Left renal pelvis (tissue), 4 donors: ENCODE data around the gene MRPL19. TPM values are rescaled to one million over a fixed set of nuclear protein-coding genes. Genes with fewer than 3 reads are reported as not detected.

Experiments
- DNase-seq, 4 donors: peaks; one replicate each; pipeline ENCODE4 v3.0.0-alpha.2; 2013; ENCODE audit warnings: low read depth in 4 of 4, low spot score in 3 of 4
- polyA plus RNA-seq, 4 donors: library from polyadenylated mRNA; unstranded; fragments of 120-200 nt; gene quantifications; one replicate each; pipeline ENCODE4 v1.2.1, GENCODE V29; 2013; ENCODE audit not compliant: insufficient read length in 4 of 4

The MRPL19 gene
- polyA plus RNA-seq, 4 donors = 44.6 to 76.9 (median 72.3) TPM

GRCh38 chr2:75614162-75614651 is 32.4 kb upstream of the MRPL19 start:
- DNase-seq = no peak

- DNase-seq = no peak
Observed at GRCh38 chr2:75616406-75616805, 30.2 kb upstream of the MRPL19 start.

GRCh38 chr2:75616933-75617332 is 29.6 kb upstream of the MRPL19 start:
- DNase-seq = no peak

- DNase-seq = no peak
Observed at GRCh38 chr2:75619956-75620740, 26.4 kb upstream of the MRPL19 start.

GRCh38 chr2:75621228-75621627 is 25.4 kb upstream of the MRPL19 start:
- DNase-seq = no peak

- DNase-seq = no peak
Observed at GRCh38 chr2:75622500-75622899, 24.1 kb upstream of the MRPL19 start.

GRCh38 chr2:75622929-75623328 is 23.7 kb upstream of the MRPL19 start:
- no peak for DNase-seq

GRCh38 chr2:75627902-75628504 is 18.6 kb upstream of the MRPL19 start:
- peak in 2 of 4 donors; percentile 56 to 68 for DNase-seq

- no peak for DNase-seq
Observed at GRCh38 chr2:75632091-75632701, 14.4 kb upstream of the MRPL19 start.

- no peak for DNase-seq
Observed at GRCh38 chr2:75632813-75633212, 13.8 kb upstream of the MRPL19 start.

GRCh38 chr2:75633620-75634019 is 13.0 kb upstream of the MRPL19 start:
- no peak for DNase-seq

- no peak for DNase-seq
Observed at GRCh38 chr2:75634945-75635344, 11.6 kb upstream of the MRPL19 start.

GRCh38 chr2:75637568-75637967 is 9.0 kb upstream of the MRPL19 start:
- DNase-seq = no peak

- DNase-seq = peak in 3 of 4 donors; percentile 29 to 47 (median 44)
Observed at GRCh38 chr2:75640621-75641121, 5.9 kb upstream of the MRPL19 start.

GRCh38 chr2:75641587-75641986 is 5.0 kb upstream of the MRPL19 start:
- DNase-seq = no peak

GRCh38 chr2:75643980-75644379 is 2.6 kb upstream of the MRPL19 start:
- no peak for DNase-seq

GRCh38 chr2:75645643-75646042 is 940 bp upstream of the MRPL19 start:
- no peak for DNase-seq

GRCh38 chr2:75646090-75646582 is 447 bp upstream of the MRPL19 start:
- no peak for DNase-seq

- DNase-seq = no peak
Observed at GRCh38 chr2:75647771-75648170, 1.2 kb downstream of the MRPL19 start.

- no peak for DNase-seq
Observed at GRCh38 chr2:75654012-75654411, 7.4 kb downstream of the MRPL19 start.

- no peak for DNase-seq
Observed at GRCh38 chr2:75655861-75656260, 9.3 kb downstream of the MRPL19 start.
